GM21737 (cell line): ENCODE data around the gene HMBS.
A peak's percentile ranks its signal among the peaks of the same experiment; 100 is the strongest.
"Not testable (repeated sequence)": the region's sequence is repeated elsewhere in the genome, so short reads cannot be mapped to it uniquely, and the experiment has no call there.

ENCODE experiments used
- ATAC-seq: cut with Tn5 transposase; IDR thresholded peaks from one replicate; pipeline ENCODE4 v1.9.1; 2021; ENCODE audit warnings: mild to moderate bottlenecking, moderate library complexity; ENCODE audit not compliant: unreplicated experiment

Gene HMBS

DNA sequence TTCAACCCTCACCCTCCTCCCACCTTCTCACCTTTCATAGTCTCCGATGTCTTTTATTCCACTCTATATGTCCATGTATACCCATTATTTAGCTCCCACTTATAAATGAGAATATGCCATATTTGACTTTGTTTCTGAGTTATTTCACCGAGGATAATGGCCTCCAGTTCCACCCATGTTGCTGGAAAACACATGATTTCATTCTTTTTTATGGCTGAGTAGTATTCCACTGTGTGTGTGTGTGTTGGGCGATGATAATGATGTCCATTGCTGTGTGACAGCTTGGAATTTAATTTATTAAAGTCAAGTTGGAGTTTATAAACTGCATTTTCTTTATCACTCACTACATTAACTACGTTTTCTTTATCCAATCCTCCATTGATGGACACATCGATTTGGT lies 33.5 kb downstream of the HMBS start:
- no peak for ATAC-seq

DNA sequence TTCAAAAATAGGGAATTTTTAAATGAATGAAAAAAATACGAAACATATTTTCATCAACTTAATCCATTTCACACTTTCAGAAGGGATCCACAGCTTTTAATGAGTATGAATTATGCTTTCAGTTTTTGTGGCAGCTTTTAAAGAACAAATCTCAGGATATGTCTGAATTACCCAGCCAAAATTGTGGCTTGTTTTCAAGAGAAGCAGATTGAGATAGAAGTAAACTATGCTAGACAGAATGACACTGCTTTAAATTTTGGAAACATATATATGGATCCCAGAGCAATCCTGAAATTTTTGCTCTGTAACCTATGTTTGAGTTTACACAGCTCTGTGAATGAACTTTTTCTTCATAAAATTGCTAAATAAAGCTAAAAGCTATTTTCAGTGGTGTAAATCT lies 34.3 kb downstream of the HMBS start:
- ATAC-seq = no peak

- no peak for ATAC-seq
Measured at GRCh38 chr11:119120639-119121007, 35.9 kb downstream of the HMBS start.

- peak; percentile 94 for ATAC-seq
Measured at GRCh38 chr11:119121008-119121810, 36.5 kb downstream of the HMBS start, which contains the start of gene HINFP. HINFP (plus strand) TSS chr11:119121580; CDS start chr11:119126945, 5,365 bp downstream.

DNA sequence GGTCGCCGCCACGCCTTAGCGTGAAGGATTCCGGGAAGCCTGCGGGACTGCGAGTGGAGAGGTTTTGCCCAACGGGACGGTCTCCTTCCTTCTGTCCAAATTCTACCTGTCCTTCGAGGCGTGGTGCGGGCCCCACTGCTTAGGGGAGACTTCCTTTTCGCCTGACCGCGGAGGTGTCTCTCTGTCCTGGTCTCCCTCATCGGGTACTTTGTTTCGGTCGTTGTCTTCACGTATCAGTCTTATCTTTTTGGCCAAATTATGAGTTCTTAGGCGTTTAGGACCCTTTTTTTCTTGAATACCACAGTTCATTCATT lies 37.1 kb downstream of the HMBS start:
- peak; percentile 12 for ATAC-seq

- no peak for ATAC-seq
Measured at GRCh38 chr11:119125821-119126220, 41.1 kb downstream of the HMBS start.

DNA sequence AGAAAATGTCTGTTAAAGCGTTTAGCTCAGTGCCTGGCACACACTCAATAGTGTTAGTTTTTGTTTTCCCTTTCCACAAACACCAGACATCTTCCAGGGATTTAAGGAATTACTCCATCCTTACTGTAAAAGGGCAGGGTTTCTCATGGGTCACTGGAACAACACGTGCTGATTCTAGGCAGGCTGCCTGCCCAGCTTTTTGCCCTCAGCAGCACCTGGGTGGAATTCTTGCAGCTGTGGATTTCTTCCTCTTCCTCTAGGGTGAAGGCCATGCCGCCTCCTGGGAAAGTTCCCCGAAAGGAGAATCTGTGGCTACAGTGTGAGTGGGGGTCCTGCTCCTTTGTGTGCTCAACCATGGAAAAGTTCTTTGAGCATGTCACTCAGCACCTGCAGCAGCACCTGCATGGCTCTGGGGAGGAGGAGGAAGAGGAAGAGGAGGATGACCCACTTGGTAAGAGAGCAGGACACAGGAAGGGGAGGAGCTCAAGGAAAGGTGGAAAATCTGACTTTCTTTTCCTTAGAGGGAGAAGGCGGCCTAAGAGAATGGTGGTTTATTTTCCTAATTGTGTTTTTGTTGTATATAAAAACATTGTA lies 42.1 kb downstream of the HMBS start:
- ATAC-seq = no peak

DNA sequence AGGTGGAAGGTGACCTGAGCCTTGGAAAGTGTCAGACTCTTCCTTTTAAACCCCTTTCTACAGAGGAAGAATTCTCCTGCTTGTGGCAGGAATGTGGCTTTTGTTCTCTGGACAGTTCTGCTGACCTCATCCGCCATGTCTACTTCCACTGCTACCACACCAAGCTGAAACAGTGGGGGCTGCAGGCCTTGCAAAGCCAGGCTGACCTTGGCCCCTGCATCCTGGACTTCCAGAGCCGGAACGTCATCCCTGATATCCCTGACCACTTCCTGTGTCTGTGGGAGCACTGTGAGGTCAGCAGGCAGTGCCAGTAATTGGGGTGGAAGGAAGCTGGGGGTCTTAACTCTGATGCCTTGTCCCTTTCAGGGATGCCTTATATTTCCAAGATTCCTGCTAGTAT lies 46.0 kb downstream of the HMBS start:
- ATAC-seq = no peak

DNA sequence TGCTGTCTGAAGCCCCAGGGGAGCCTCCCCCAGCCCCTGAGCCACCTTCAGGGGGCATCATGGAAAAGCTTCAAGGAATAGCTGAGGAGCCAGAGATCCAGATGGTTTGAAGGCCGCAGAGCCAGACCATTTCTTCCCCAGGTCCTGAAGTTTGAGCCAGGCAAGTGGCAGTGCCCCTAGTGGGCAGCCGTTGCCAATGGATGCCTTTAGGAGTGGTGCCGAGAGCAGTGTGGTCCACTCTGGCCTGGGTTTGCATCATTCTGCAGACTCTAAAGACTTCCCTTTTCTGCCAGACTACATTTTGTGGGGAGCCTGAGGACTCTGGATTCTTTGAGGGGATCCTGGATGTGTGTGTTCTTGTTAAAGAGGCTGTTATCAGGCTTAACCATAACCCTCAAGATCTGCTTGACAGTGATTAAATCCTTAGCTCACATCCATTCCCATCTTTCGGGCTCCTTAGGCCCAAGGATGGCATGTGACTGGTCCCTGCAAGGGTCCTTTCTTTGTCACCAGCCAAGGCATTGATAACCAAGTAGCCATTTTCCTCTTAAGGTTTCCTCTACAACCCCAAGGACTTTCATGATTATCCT lies 49.8 kb downstream of the HMBS start:
- ATAC-seq = no peak

DNA sequence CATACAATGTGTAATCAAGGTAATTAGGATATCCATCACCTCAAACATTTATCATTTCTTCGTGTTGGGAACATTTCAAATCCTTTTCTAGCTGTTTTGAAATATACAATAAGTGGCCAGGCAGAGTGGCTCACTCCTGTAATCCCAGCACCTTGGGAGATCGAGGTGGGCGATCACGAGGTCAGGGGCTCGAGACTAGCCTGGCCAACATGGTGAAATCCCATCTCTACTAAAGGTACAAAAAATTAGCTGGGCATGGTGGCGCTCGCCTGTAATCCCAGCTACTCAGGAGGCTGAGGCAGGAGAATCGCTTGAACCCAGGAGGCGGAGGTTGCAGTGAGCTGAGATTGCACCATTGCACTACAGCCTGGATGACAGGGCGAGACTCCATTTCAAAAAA lies 54.6 kb downstream of the HMBS start:
- not testable (repeated sequence) for ATAC-seq
